Fibroblast of the aortic adventitia (primary cell): ENCODE measurements around the gene TEKT2. TPM values are rescaled to one million over a fixed set of nuclear protein-coding genes. Genes with fewer than 3 reads are reported as not detected.

Experiments
- DNase-seq: peaks from one replicate; pipeline ENCODE4 v3.0.0-alpha.2; 2010; ENCODE audit warnings: low read depth
- H3K4me3 ChIP-seq: 2 replicates; pipeline ENCODE4 v1.5.1; 2011; ENCODE audit warnings: low read depth, mild to moderate bottlenecking, control low read depth, low read length, moderate library complexity
- total RNA-seq: library from RNA; depleted of rRNA; stranded (reverse); fragments of >200 nt; gene quantifications from 2 replicates; pipeline ENCODE4 v1.2.3, GENCODE V29; 2012; ENCODE audit warnings: low replicate concordance
- TF ChIP-seq, protein P1 (sequence below): IDR thresholded peaks from 2 replicates; pipeline ENCODE4 v1.5.1; 2011; ENCODE audit warnings: mild to moderate bottlenecking, low read length, control low read depth, inconsistent platforms; ENCODE audit not compliant: insufficient read depth

TEKT2 gene, protein sequence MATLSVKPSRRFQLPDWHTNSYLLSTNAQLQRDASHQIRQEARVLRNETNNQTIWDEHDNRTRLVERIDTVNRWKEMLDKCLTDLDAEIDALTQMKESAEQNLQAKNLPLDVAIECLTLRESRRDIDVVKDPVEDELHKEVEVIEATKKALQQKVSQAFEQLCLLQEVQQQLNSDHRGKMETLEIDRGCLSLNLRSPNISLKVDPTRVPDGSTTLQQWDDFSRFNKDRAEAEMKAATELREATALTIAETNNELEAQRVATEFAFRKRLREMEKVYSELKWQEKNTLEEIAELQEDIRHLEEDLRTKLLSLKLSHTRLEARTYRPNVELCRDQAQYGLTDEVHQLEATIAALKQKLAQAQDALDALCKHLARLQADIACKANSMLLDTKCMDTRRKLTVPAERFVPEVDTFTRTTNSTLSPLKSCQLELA
- total RNA-seq = 0.18 and 2.1 TPM in 2 replicates

DNA sequence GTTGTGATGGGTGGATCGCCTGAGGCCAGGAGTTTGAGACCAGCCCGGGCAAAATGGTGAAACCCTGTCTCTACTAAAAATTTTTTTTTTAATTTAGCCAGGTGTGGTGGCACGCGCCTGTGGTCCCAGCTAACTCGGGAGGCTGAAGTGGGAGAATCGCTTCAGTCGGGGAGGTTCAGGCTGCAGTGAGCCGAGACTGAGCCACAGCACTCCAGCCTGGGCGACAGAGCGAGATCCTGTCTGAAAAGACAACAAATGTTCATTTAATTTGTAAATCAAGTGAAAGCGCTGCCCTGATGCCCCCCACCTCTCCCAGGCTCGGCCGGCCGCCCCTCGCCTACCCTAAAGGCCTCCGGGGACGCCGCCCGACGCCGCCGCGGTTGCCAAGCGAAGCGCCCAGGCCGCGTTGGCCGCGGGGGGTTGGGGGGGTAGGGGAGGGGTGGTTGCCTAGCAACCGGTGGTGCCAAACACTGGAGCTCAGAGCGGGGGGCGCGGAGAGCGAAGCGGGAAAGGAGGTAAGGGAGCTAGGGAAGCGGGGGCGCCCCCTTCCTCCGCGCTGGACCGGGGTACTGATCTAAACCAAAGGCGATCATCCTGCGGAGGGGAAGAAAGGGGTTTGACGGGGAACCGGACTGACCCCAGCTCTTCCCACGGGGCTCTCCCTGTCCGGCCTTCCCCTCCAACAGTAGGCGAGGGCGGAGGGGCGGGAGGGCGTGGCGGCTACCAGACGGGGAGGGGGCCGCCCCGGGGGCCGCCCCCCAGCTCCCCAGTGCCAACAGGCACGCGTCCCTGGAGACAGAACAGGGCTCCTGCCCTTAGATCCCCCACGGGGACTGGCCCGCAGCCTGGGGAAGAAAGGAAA is at the start of gene TEKT2:
TSS of gene TEKT2 (plus strand) at position 460 of the 862 bp plus-strand sequence. CDS start 828 bp downstream, outside the sequence.
- H3K4me3 ChIP-seq = peak within 1 kb of the TSS; percentile 56
- no peak for DNase-seq
- TF ChIP-seq, protein P1, sequence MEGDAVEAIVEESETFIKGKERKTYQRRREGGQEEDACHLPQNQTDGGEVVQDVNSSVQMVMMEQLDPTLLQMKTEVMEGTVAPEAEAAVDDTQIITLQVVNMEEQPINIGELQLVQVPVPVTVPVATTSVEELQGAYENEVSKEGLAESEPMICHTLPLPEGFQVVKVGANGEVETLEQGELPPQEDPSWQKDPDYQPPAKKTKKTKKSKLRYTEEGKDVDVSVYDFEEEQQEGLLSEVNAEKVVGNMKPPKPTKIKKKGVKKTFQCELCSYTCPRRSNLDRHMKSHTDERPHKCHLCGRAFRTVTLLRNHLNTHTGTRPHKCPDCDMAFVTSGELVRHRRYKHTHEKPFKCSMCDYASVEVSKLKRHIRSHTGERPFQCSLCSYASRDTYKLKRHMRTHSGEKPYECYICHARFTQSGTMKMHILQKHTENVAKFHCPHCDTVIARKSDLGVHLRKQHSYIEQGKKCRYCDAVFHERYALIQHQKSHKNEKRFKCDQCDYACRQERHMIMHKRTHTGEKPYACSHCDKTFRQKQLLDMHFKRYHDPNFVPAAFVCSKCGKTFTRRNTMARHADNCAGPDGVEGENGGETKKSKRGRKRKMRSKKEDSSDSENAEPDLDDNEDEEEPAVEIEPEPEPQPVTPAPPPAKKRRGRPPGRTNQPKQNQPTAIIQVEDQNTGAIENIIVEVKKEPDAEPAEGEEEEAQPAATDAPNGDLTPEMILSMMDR = no peak

DNA sequence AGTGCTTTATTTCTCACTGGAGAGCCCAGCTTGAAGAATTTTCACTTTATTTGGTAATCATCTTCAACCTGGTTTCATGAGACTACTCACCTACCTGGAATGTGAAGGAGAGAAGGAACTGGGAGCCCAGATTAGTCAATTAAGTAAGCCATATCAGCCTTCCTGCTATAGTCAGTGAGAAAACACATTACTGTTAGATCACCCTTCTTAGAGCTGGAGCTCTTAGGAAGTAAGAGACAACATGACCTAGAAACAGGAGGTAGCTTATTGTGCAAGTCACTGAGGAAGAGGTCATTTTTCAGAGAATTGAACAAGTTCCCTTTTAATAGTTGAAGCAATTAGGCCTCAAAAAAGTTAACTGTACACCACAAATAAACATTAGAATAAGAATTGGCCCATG is 49.2 kb upstream of the TEKT2 start:
- no peak overlapping the region for H3K4me3 ChIP-seq
- DNase-seq = peak; percentile 19
- TF ChIP-seq, protein P1 = no peak

DNA sequence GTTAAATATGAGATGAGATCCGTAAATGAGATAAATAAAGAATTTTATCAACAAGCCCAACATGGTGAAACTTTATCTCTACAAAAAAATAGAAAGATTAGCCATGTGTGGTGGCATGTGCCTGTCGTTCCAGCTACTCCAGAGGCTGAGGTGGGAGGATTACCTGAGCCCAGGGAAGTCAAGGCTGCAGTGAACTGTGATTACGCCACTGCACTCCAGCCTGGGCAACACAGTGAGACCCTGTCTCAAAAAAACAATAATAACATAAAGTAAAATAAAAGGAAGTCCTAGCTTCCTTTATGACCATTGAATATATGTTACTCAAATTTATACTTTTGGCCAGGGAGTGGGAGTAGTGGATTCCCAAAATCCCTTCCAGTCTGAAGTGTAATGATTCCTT is 48.7 kb upstream of the TEKT2 start:
- no peak overlapping the region for H3K4me3 ChIP-seq
- TF ChIP-seq, protein P1 = no peak
- DNase-seq = no peak

DNA sequence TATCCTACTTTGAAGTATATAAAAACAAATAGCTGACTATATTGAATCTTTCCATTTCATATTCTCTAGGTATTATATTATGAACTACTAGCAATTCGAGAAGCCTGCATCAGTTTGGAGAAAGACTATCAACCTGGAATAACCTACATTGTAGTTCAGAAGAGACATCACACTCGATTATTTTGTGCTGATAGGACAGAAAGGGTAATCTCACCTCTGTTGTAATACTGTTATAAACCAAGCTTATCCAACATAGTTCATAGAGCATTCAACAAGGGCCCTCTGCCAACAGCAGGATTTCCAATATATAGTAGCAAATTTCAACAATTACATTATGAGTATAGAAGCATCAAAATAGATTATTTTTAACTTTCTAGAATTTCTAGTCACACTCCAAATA is 43.7 kb upstream of the TEKT2 start:
- H3K4me3 ChIP-seq = no peak overlapping the region
- TF ChIP-seq, protein P1 = no peak
- DNase-seq = no peak

DNA sequence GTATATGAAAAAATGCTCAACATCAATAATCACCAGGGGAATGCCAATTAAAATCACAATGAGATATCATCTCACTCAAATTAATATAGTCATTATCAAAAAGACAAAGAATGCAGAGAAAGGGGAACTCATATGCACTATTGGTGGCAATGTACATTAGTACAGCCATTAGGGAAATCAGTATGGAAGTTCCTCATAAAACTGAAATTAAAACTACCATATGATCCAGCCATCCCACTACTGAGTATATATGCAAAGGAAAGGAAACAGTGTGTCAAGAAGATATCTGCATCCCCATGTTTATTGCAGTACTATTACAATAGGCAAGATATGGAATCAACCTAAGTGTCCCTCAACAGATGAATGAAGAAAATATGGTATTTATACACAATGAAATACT is 32.1 kb upstream of the TEKT2 start:
- no peak for DNase-seq
- no peak overlapping the region for H3K4me3 ChIP-seq
- TF ChIP-seq, protein P1 = no peak

DNA sequence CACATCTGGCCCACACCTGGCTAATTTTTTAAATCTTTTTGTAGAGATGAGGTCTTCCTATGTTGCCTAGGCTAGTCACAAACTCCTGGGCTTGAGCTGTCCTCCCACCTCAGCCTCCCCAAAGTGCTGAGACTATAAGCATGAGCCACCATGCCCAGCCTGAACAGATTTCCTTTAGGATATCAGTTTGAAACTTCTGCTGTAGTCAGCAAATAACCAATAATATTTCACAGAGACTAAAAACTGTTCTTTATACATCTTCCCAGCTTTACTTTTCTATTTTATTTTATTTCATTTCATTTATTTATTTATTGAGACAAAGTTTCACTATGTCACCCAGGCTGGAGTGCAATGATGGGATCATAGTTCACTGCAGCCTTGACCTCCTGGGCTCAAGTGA is 29.9 kb upstream of the TEKT2 start:
- TF ChIP-seq, protein P1 = no peak
- no peak overlapping the region for H3K4me3 ChIP-seq
- no peak for DNase-seq
